ENCODE results near the gene FSD1L.

DNA sequence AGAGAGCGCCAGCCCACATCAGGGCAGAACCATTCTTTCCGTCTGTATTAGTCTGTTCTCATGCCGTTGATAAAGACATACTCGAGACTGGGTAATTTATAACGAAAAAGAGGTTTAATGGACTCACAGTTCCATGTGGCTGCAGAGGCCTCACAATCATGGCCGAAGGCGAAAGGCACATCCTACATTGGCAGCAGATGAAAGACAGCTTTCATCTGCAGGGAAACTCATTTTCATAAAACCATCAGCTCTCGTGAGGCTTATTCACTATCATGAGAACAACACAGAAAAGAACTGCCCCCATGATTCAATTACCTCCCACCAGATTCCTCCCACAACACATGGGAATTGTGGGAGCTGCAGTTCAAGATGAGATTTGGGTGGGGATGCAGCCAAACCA lies 4.7 kb upstream of the FSD1L start:
- TF ChIP-seq, protein P1, sequence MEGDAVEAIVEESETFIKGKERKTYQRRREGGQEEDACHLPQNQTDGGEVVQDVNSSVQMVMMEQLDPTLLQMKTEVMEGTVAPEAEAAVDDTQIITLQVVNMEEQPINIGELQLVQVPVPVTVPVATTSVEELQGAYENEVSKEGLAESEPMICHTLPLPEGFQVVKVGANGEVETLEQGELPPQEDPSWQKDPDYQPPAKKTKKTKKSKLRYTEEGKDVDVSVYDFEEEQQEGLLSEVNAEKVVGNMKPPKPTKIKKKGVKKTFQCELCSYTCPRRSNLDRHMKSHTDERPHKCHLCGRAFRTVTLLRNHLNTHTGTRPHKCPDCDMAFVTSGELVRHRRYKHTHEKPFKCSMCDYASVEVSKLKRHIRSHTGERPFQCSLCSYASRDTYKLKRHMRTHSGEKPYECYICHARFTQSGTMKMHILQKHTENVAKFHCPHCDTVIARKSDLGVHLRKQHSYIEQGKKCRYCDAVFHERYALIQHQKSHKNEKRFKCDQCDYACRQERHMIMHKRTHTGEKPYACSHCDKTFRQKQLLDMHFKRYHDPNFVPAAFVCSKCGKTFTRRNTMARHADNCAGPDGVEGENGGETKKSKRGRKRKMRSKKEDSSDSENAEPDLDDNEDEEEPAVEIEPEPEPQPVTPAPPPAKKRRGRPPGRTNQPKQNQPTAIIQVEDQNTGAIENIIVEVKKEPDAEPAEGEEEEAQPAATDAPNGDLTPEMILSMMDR (conservative IDR thresholded peaks at IDR 0.05): no peak
- no peak for TF ChIP-seq ZFX (IDR thresholded peaks at IDR 0.05)
